ENCODE results near the gene TFF2.

Gene TFF2

GRCh38 chr21:42311816-42312625 lies 38.8 kb downstream of the TFF2 start:
- no peak for DNase-seq (ENCODE audit: low read depth)
- TF ChIP-seq, protein P1, sequence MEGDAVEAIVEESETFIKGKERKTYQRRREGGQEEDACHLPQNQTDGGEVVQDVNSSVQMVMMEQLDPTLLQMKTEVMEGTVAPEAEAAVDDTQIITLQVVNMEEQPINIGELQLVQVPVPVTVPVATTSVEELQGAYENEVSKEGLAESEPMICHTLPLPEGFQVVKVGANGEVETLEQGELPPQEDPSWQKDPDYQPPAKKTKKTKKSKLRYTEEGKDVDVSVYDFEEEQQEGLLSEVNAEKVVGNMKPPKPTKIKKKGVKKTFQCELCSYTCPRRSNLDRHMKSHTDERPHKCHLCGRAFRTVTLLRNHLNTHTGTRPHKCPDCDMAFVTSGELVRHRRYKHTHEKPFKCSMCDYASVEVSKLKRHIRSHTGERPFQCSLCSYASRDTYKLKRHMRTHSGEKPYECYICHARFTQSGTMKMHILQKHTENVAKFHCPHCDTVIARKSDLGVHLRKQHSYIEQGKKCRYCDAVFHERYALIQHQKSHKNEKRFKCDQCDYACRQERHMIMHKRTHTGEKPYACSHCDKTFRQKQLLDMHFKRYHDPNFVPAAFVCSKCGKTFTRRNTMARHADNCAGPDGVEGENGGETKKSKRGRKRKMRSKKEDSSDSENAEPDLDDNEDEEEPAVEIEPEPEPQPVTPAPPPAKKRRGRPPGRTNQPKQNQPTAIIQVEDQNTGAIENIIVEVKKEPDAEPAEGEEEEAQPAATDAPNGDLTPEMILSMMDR (IDR thresholded peaks at IDR 0.05; ENCODE audit: control insufficient read depth, extremely low read depth, insufficient read depth): no peak

DNA sequence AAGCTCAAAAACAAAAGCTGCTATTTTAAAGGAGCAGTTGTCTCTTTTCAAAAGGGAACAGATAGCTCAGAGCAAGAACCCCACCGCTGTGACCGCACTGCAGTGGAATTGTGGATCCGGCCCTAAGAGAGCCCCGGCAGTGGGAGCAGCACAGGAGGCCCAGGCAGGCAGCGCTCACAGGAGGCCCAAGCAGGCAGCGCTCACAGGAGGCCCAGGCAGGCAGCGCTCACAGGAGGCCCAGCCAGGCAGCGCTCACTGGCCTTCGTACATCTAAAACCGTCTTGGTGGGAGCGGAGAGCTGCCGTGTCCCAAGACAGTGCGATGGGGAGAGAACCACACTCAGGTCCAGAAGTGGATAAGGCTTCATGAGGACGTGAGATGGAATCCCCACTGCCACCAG lies 39.6 kb downstream of the TFF2 start:
- no peak for DNase-seq (ENCODE audit: low read depth)
- H3K4me3 ChIP-seq (ENCODE audit: low read depth, low read length): no peak overlapping the region
- TF ChIP-seq, protein P1 (IDR thresholded peaks at IDR 0.05; ENCODE audit: control insufficient read depth, extremely low read depth, insufficient read depth): no peak

More at GRCh38 chr21:42311816-42312625, 38.8 kb downstream of the TFF2 start:
- H3K4me3 ChIP-seq (ENCODE audit: low read depth, low read length): no peak overlapping the region

DNA sequence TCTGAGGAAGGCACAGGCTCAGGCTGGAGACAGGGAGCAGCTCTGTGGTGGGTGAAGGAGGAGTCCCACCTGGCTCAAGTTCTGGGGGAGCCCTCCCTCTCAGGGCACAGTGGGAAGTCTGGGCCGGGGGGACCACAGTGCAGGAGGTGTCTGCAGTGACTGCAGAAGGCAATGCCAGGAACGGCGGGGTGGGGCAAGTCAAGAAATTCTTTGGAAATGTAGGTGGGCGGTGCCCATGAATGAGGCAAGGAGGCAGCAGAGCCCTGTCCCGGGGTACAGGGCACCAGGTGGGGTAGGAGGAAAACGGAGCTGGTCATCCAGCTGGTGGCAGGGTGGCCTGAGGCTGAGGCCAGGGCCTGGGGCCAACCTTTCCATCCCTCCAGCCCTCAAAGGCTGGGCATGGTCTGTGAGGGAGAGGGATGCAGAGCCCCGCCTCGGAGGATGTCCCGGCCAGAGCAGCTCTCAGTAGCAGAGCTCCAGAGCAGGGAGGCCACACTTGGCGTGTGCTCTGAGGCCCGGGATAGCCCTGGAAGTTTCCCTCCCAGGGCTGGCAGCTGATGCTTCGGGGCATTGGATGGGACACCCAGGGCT lies 40.3 kb downstream of the TFF2 start:
- H3K4me3 ChIP-seq (ENCODE audit: low read depth, low read length): no peak overlapping the region
- TF ChIP-seq, protein P1 (IDR thresholded peaks at IDR 0.05; ENCODE audit: control insufficient read depth, extremely low read depth, insufficient read depth): no peak
- DNase-seq (ENCODE audit: low read depth): no peak

DNA sequence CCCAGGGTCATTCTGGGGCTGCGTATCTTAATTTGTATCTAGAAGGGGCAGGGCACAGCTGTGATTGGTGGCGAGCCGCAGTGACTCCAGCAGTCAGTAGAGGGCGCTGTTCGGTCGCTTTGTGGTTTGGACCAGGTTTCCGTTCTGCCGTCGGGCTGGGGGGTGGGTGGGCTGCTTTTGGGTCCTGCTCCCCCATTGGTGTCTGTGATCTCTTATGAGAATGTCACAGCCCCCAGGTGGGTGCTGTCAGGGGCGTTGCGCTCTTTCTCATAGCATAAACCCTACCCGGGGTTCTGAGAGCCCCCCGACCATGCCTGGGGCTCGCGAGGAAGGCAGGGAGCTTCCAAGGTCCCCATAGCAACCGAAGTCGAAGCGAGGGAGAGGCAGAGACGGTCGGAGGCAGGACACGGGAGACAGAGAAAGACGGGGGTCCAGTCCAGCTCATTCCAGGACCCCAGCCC lies 41.0 kb downstream of the TFF2 start:
- no peak for DNase-seq (ENCODE audit: low read depth)
- TF ChIP-seq, protein P1 (IDR thresholded peaks at IDR 0.05; ENCODE audit: control insufficient read depth, extremely low read depth, insufficient read depth): peak; percentile 93
- no peak overlapping the region for H3K4me3 ChIP-seq (ENCODE audit: low read depth, low read length)

GRCh38 chr21:42308914-42309752 lies 41.7 kb downstream of the TFF2 start:
- H3K4me3 ChIP-seq (ENCODE audit: low read depth, low read length): no peak overlapping the region
- TF ChIP-seq, protein P1 (IDR thresholded peaks at IDR 0.05; ENCODE audit: control insufficient read depth, extremely low read depth, insufficient read depth): peak; percentile 45
- no peak for DNase-seq (ENCODE audit: low read depth)

GRCh38 chr21:42308161-42308913 lies 42.5 kb downstream of the TFF2 start:
- TF ChIP-seq, protein P1 (IDR thresholded peaks at IDR 0.05; ENCODE audit: control insufficient read depth, extremely low read depth, insufficient read depth): no peak
- H3K4me3 ChIP-seq (ENCODE audit: low read depth, low read length): no peak overlapping the region
- no peak for DNase-seq (ENCODE audit: low read depth)
